ENCODE measurements around the gene GREB1.

DNA sequence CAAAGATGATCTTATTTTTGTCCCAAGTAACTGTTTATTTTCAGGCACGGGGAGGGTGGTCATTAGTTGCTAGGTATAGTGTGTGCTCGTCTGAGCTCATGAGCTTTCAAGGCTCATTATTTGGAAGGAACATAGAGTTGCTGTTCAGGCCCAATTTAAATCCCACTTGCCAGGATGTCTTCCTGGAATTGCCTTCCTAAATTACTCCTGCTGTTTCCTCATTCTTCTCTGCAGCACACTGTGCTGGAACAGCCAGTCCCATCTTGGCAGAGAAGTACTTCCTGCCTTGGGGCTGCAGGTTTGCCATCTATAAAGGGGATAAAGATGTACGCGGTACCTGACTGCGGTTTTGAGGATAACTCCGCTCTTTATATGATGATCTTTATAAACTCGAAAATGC is 37.3 kb downstream of the GREB1 start:
- TF ChIP-seq ZSCAN18 (tag by site-specific recombination; IDR thresholded peaks at IDR 0.05) (no peak), RBAK (tag by site-specific recombination; IDR thresholded peaks at IDR 0.05) (no peak), SCRT1 (tag by site-specific recombination; IDR thresholded peaks at IDR 0.05; ENCODE audit: borderline replicate concordance) (no peak), ZNF148 (tag by site-specific recombination; IDR thresholded peaks at IDR 0.05; ENCODE audit: borderline replicate concordance) (no peak), REPIN1 (tag by site-specific recombination; IDR thresholded peaks at IDR 0.05; ENCODE audit: low read depth) (no peak), ZBTB10 (tag by site-specific recombination; IDR thresholded peaks at IDR 0.05) (no peak), ZNF112 (tag by site-specific recombination; IDR thresholded peaks at IDR 0.05) (no peak), ZFP3 (tag by site-specific recombination; IDR thresholded peaks at IDR 0.05; ENCODE audit: low read depth) (no peak), ZNF37A (tag by site-specific recombination; IDR thresholded peaks at IDR 0.05) (no peak), MEIS1 (CRISPR knock-in tag; IDR thresholded peaks at IDR 0.05; ENCODE audit: borderline replicate concordance) (no peak)
- TF ChIP-seq, protein P1, sequence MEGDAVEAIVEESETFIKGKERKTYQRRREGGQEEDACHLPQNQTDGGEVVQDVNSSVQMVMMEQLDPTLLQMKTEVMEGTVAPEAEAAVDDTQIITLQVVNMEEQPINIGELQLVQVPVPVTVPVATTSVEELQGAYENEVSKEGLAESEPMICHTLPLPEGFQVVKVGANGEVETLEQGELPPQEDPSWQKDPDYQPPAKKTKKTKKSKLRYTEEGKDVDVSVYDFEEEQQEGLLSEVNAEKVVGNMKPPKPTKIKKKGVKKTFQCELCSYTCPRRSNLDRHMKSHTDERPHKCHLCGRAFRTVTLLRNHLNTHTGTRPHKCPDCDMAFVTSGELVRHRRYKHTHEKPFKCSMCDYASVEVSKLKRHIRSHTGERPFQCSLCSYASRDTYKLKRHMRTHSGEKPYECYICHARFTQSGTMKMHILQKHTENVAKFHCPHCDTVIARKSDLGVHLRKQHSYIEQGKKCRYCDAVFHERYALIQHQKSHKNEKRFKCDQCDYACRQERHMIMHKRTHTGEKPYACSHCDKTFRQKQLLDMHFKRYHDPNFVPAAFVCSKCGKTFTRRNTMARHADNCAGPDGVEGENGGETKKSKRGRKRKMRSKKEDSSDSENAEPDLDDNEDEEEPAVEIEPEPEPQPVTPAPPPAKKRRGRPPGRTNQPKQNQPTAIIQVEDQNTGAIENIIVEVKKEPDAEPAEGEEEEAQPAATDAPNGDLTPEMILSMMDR (tag by site-specific recombination; IDR thresholded peaks at IDR 0.05), result no peak
- TF ChIP-seq, protein P2, sequence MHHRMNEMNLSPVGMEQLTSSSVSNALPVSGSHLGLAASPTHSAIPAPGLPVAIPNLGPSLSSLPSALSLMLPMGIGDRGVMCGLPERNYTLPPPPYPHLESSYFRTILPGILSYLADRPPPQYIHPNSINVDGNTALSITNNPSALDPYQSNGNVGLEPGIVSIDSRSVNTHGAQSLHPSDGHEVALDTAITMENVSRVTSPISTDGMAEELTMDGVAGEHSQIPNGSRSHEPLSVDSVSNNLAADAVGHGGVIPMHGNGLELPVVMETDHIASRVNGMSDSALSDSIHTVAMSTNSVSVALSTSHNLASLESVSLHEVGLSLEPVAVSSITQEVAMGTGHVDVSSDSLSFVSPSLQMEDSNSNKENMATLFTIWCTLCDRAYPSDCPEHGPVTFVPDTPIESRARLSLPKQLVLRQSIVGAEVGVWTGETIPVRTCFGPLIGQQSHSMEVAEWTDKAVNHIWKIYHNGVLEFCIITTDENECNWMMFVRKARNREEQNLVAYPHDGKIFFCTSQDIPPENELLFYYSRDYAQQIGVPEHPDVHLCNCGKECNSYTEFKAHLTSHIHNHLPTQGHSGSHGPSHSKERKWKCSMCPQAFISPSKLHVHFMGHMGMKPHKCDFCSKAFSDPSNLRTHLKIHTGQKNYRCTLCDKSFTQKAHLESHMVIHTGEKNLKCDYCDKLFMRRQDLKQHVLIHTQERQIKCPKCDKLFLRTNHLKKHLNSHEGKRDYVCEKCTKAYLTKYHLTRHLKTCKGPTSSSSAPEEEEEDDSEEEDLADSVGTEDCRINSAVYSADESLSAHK (tag by site-specific recombination; IDR thresholded peaks at IDR 0.05), result no peak
- TF ChIP-seq, protein P3, sequence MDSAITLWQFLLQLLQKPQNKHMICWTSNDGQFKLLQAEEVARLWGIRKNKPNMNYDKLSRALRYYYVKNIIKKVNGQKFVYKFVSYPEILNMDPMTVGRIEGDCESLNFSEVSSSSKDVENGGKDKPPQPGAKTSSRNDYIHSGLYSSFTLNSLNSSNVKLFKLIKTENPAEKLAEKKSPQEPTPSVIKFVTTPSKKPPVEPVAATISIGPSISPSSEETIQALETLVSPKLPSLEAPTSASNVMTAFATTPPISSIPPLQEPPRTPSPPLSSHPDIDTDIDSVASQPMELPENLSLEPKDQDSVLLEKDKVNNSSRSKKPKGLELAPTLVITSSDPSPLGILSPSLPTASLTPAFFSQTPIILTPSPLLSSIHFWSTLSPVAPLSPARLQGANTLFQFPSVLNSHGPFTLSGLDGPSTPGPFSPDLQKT (IDR thresholded peaks at IDR 0.05; ENCODE audit: borderline replicate concordance, low read depth, low read length), result no peak
